OCI-LY3 (cell line): ENCODE results near the gene NUP210.

Experiments used
- CTCF ChIP-seq: fragments of 200-600, 300-600 bp; sonication (generic); IDR thresholded peaks from 2 replicates; pipeline ENCODE4 v1.5.1; 2014; ENCODE audit warnings: antibody characterized with exemption, low read length, low read depth
- EZH2phosphoT487 ChIP-seq: fragments of 200-600 bp; shearing (Covaris generic); IDR thresholded peaks from 2 replicates; pipeline ENCODE4 v1.6.1; 2018; ENCODE audit warnings: antibody characterized with exemption, mixed run types, low read depth

- no peak for TF ChIP-seq EZH2phosphoT487
- TF ChIP-seq CTCF: no peak
These were observed 78.8 kb downstream of the NUP210 start for GRCh38 chr3:13341229-13341905.
